Fibroblast of lung (primary cell): Measurements from ENCODE around the gene GNAO1.

Experiments
- EZH2 ChIP-seq: IDR thresholded peaks from 2 replicates; pipeline ENCODE4 v1.5.1; 2012; ENCODE audit warnings: low read length, control low read depth, mild to moderate bottlenecking; ENCODE audit errors: missing control alignments
- TF ChIP-seq, protein P1 (sequence below), 2 donors: IDR thresholded peaks in 1 of 2; conservative IDR thresholded peaks in 1 of 2; 1 replicate in 1 of 2; 2 replicates in 1 of 2; pipeline ENCODE4 v1.5.1; 2011 to 2012; ENCODE audit warnings: low read length in 2 of 2, control low read depth in 1 of 2, inconsistent platforms in 1 of 2, low read depth in 1 of 2, mild to moderate bottlenecking in 1 of 2

DNA sequence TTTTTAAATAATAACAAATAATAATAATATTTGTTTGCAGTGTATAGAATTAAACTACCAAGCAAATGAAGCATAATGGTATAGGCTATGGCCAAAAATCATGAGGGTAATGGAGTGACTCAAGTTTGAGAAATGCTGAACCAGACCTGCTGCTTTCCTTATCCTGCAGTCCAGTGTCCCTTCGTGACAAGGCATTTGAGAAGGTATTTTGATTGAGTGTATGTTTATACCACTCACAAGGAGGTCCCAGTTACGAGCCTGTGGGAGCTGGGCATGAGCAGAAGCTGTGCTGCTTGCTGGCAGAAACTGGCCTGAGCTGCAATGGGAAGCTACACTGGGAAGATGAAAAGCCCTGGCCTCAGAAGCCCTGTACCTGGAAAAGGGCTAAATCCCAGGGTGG lies 50.3 kb downstream of the GNAO1 start:
- TF ChIP-seq, protein P1, sequence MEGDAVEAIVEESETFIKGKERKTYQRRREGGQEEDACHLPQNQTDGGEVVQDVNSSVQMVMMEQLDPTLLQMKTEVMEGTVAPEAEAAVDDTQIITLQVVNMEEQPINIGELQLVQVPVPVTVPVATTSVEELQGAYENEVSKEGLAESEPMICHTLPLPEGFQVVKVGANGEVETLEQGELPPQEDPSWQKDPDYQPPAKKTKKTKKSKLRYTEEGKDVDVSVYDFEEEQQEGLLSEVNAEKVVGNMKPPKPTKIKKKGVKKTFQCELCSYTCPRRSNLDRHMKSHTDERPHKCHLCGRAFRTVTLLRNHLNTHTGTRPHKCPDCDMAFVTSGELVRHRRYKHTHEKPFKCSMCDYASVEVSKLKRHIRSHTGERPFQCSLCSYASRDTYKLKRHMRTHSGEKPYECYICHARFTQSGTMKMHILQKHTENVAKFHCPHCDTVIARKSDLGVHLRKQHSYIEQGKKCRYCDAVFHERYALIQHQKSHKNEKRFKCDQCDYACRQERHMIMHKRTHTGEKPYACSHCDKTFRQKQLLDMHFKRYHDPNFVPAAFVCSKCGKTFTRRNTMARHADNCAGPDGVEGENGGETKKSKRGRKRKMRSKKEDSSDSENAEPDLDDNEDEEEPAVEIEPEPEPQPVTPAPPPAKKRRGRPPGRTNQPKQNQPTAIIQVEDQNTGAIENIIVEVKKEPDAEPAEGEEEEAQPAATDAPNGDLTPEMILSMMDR (conservative IDR thresholded peaks at IDR 0.05 in 1 of 2, IDR thresholded peaks at IDR 0.05 in 1 of 2; ENCODE audit: low read depth in 1 of 2, low read length in 2 of 2), result no peak
- TF ChIP-seq EZH2, result no peak
